GM19372 (cell line): ENCODE data around the gene TPRN.

Source experiments
- ATAC-seq: cut with Tn5 transposase; IDR thresholded peaks from one replicate; pipeline ENCODE4 v1.9.1; 2021; ENCODE audit warnings: mild to moderate bottlenecking, low read depth, moderate library complexity; ENCODE audit not compliant: unreplicated experiment

The TPRN gene

GRCh38 chr9:137213160-137214060, 12.9 kb upstream of the TPRN start:
- no peak for ATAC-seq

GRCh38 chr9:137212520-137212919, 12.0 kb upstream of the TPRN start:
- ATAC-seq: no peak

- ATAC-seq: no peak
Measured at GRCh38 chr9:137211532-137211931, 11.0 kb upstream of the TPRN start.

GRCh38 chr9:137206602-137207001, 6.1 kb upstream of the TPRN start:
- ATAC-seq: no peak

- no peak for ATAC-seq
Measured at GRCh38 chr9:137205126-137206069, 4.9 kb upstream of the TPRN start, which contains the start of the genes NDOR1 and TMEM203. NDOR1 (plus strand) TSS chr9:137205700; CDS start chr9:137205778, 78 bp downstream. TMEM203 (minus strand) TSS chr9:137205648; CDS start chr9:137205414, 234 bp downstream.

GRCh38 chr9:137204731-137205125, 4.2 kb upstream of the TPRN start:
- ATAC-seq: no peak

GRCh38 chr9:137202966-137203365, 2.4 kb upstream of the TPRN start:
- ATAC-seq: no peak

GRCh38 chr9:137201205-137201868, 796 bp upstream of the TPRN start:
- ATAC-seq: no peak

- no peak for ATAC-seq
Measured at GRCh38 chr9:137199411-137200121, 975 bp downstream of the TPRN start.

GRCh38 chr9:137198902-137199283, 1.6 kb downstream of the TPRN start:
- no peak for ATAC-seq

- no peak for ATAC-seq
Measured at GRCh38 chr9:137198051-137198901, 2.3 kb downstream of the TPRN start.

GRCh38 chr9:137195525-137196220, 4.9 kb downstream of the TPRN start:
- ATAC-seq: no peak

GRCh38 chr9:137194909-137195308, 5.6 kb downstream of the TPRN start:
- no peak for ATAC-seq

- ATAC-seq: no peak
Measured at GRCh38 chr9:137194388-137194787, 6.2 kb downstream of the TPRN start.

- no peak for ATAC-seq
Measured at GRCh38 chr9:137193771-137194170, 6.8 kb downstream of the TPRN start.

GRCh38 chr9:137192859-137193258, 7.7 kb downstream of the TPRN start:
- no peak for ATAC-seq

- ATAC-seq: no peak
Measured at GRCh38 chr9:137192448-137192780, 8.1 kb downstream of the TPRN start.

GRCh38 chr9:137191691-137192447, 8.7 kb downstream of the TPRN start:
- ATAC-seq: no peak
